ENCODE measurements around the gene RRP1.

Gene RRP1

DNA sequence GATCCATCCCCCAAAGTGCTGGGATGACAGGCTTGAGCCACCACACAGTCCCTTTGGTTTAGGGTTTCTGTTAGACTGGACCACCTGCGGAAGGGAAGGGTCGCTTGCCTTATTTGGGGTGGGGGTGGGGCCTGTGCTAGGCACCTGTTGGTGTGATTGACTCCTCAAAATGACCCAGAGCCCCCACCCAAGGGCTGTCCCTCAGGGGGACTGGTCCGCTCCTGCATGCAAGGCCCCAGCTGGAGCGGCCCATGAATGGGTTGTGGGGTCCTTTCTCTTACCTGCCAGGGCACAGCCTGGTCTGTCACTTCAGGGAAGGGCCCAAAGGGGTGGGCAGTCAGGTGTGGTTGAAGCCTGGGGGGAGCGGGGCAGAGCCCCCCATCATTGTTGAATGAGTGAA is 11.4 kb upstream of the RRP1 start:
- TF ChIP-seq CTCF (IDR thresholded peaks at IDR 0.05; ENCODE audit: control insufficient read depth, extremely low read depth, insufficient read depth): no peak
- no peak overlapping the region for H3K4me3 ChIP-seq (ENCODE audit: low read depth, low read length)

GRCh38 chr21:43778469-43779335 is 10.7 kb upstream of the RRP1 start:
- no peak for DNase-seq (ENCODE audit: low read depth)
- TF ChIP-seq CTCF (IDR thresholded peaks at IDR 0.05; ENCODE audit: control insufficient read depth, extremely low read depth, insufficient read depth): no peak
- no peak overlapping the region for H3K4me3 ChIP-seq (ENCODE audit: low read depth, low read length)

More for the DNA sequence above, 11.4 kb upstream of the RRP1 start:
- DNase-seq (ENCODE audit: low read depth): no peak

DNA sequence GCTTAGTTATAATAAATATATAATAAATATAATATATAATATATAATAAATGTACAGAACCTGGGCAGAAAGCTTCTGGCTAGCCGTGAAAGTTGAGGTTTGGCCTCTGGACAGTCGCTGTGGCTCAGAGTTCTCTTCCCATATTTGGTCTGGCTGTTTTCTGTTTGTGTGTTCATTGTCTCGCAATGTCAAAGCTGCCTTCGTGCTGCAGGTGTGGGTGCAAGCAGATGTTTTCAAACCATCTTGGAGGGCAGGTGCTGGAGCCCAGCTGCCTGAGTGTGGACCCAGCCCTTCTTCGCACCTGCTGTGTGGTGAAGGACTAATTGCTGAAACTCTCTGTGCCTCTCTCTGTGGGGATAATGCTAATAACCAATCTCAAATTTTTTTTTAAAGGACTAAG is 9.7 kb upstream of the RRP1 start:
- no peak for DNase-seq (ENCODE audit: low read depth)
- H3K4me3 ChIP-seq (ENCODE audit: low read depth, low read length): no peak overlapping the region
- no peak for TF ChIP-seq CTCF (IDR thresholded peaks at IDR 0.05; ENCODE audit: control insufficient read depth, extremely low read depth, insufficient read depth)

DNA sequence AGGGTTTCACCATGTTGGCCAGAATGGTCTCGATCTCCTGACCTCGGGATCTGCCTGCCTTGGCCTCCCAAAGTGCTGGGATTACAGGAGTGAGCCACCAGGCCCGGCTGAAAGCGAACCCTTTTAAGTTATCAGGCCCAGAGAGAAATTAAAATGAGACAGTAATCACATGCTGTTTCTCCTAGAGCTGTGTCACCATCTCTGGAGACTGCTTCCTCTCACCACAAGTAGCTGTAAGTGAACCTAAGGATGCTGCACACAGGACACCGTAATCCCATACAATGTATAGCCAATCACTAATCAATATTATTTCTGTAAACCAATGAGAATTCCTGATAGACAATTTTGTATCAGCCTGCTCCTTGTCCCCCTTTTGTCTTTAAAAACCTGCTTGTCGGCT is 7.5 kb upstream of the RRP1 start:
- TF ChIP-seq CTCF (IDR thresholded peaks at IDR 0.05; ENCODE audit: control insufficient read depth, extremely low read depth, insufficient read depth): no peak
- no peak for DNase-seq (ENCODE audit: low read depth)
- no peak overlapping the region for H3K4me3 ChIP-seq (ENCODE audit: low read depth, low read length)

DNA sequence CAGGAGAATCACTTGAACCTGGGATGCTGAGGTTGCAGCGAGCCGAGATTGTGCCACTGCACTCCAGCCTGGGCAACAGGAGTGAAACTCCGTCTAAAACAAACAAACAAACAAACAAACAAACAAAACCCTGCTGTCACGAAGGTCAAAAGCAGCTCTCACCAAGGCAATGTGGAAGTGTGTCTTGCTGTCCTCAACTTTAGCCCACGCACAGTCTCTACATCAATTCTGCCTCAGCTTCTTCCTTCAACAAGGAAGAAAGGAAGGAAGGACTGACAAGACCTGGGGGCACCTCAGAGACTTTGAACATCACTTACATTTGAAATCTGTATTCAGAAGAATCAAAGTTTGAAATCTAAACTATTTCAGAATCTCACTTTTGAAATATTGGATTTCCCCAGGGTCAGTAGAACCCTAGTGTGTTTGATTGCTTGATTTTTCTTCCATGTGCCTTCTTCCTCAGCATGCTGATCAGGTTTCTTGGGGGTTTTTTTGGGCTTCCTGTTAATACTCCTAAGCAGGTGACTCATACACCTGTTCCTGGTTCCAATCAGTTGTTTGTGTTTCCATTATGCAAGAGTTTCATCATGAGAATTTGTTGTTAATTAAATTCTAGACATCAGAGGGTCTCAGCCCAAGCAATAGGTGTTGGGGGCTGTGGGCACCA is 6.8 kb upstream of the RRP1 start:
- DNase-seq (ENCODE audit: low read depth): no peak
- no peak for TF ChIP-seq CTCF (IDR thresholded peaks at IDR 0.05; ENCODE audit: control insufficient read depth, extremely low read depth, insufficient read depth)

DNA sequence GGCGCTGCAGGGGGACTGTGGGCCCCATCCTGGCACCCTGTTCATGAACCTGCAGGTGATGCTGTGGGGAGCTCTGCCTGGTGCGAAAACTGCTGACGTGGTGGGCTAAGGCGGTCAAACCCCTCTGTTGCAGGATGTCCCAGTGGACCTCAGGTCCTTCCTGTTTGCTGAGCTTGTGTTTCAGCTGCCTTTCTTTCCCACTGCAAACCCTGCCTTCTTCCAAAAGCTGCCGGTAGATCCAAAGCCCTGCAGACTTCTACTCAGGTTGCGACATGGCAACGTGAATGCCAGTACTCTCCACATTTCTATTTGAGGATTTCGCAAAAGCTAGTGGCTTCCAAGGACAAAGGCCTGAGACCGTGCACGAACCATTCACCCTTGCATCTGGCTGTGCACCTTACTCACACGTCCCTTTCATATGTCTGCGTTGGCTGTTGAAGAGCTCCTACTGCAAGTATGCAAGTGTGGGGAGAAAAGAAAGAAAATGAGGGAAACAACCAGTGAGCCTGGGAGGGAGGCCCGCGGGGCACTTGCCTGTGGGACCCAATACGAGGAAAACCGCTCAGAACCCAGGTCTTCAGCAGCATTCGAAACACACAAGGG is 6.2 kb upstream of the RRP1 start:
- no peak overlapping the region for H3K4me3 ChIP-seq (ENCODE audit: low read depth, low read length)
- DNase-seq (ENCODE audit: low read depth): no peak
- no peak for TF ChIP-seq CTCF (IDR thresholded peaks at IDR 0.05; ENCODE audit: control insufficient read depth, extremely low read depth, insufficient read depth)

More for the DNA sequence above, 6.8 kb upstream of the RRP1 start:
- H3K4me3 ChIP-seq (ENCODE audit: low read depth, low read length): no peak overlapping the region

All from LNCaP clone FGC (cell line).